GM23338 (cell line): Measurements from ENCODE around the gene HMGXB3. TPM values are rescaled to one million over a fixed set of nuclear protein-coding genes. Genes with fewer than 3 reads are reported as not detected.

Experiments
- ATAC-seq: fragments of 200-7000 bp; cut with Tn5 transposase; 3 replicates; pipeline ENCODE4 v1.9.1; 2020
- DNase-seq: peaks from one replicate; pipeline ENCODE4 v3.0.0-alpha.2; 2015; ENCODE audit warnings: low spot score
- H2AFZ ChIP-seq: fragments of 200-600 bp; sonication (generic); 2 replicates; pipeline ENCODE4 v1.8.0; 2016; ENCODE audit warnings: antibody characterized with exemption, mild to moderate bottlenecking, moderate library complexity
- H3F3A ChIP-seq: fragments of 200-600 bp; sonication (generic); replicated peaks from 2 replicates; pipeline ENCODE4 v1.8.0; 2017; ENCODE audit warnings: antibody characterized with exemption, mixed run types, low read depth
- H3K27ac ChIP-seq: fragments of 200-600 bp; sonication (generic); 2 replicates; pipeline ENCODE4 v1.6.1; 2016; ENCODE audit warnings: low read depth
- H3K27me3 ChIP-seq: fragments of 200-600 bp; sonication (generic); 2 replicates; pipeline ENCODE4 v1.8.0; 2016; ENCODE audit warnings: mild to moderate bottlenecking, mixed run types, moderate library complexity; ENCODE audit not compliant: insufficient read depth
- H3K36me3 ChIP-seq: fragments of 200-600 bp; sonication (generic); 2 replicates; pipeline ENCODE4 v1.8.0; 2016; ENCODE audit warnings: mild to moderate bottlenecking; ENCODE audit not compliant: insufficient read depth
- H3K4me1 ChIP-seq: fragments of 200-600 bp; sonication (generic); 2 replicates; pipeline ENCODE4 v1.8.0; 2016; ENCODE audit warnings: mild to moderate bottlenecking, moderate library complexity; ENCODE audit not compliant: insufficient read depth
- H3K4me2 ChIP-seq: fragments of 200-600 bp; sonication (generic); 2 replicates; pipeline ENCODE4 v1.7.1; 2017; ENCODE audit warnings: mixed run types
- H3K4me3 ChIP-seq: fragments of 200-600 bp; sonication (generic); 2 replicates; pipeline ENCODE4 v1.6.1; 2016; ENCODE audit warnings: mixed run types
- H3K79me2 ChIP-seq: fragments of 200-600 bp; sonication (generic); replicated peaks from 2 replicates; pipeline ENCODE4 v1.8.0; 2017; ENCODE audit warnings: mild to moderate bottlenecking; ENCODE audit not compliant: insufficient read depth
- H3K9me2 ChIP-seq: fragments of 200-600 bp; sonication (generic); 2 replicates; pipeline ENCODE4 v1.8.0; 2017; ENCODE audit not compliant: insufficient read depth
- H4K20me1 ChIP-seq: fragments of 200-600 bp; sonication (generic); replicated peaks from 2 replicates; pipeline ENCODE4 v1.8.0; 2017; ENCODE audit warnings: mild to moderate bottlenecking; ENCODE audit not compliant: insufficient read depth
- H3K27ac Mint-ChIP-seq: 2 replicates; pipeline ENCODE4 v1.8.0; 2020; ENCODE audit warnings: inconsistent platforms, mild to moderate bottlenecking, moderate library complexity, mixed read lengths
- H3K27me3 Mint-ChIP-seq: 3 replicates; pipeline ENCODE4 v1.8.0; 2022; ENCODE audit warnings: low read depth, mild to moderate bottlenecking, moderate library complexity, mixed read lengths, inconsistent platforms; ENCODE audit not compliant: insufficient read depth, poor library complexity
- H3K36me3 Mint-ChIP-seq: 3 replicates; pipeline ENCODE4 v1.8.0; 2021; ENCODE audit warnings: low read depth, mild to moderate bottlenecking, inconsistent platforms, moderate library complexity, mixed read lengths
- H3K4me1 Mint-ChIP-seq: 3 replicates; pipeline ENCODE4 v1.8.0; 2020; ENCODE audit warnings: mild to moderate bottlenecking, inconsistent platforms, mixed read lengths
- H3K4me3 Mint-ChIP-seq: 3 replicates; pipeline ENCODE4 v1.8.0; 2021; ENCODE audit warnings: moderate library complexity, mild to moderate bottlenecking, inconsistent platforms, mixed read lengths
- H3K9me3 Mint-ChIP-seq: 3 replicates; pipeline ENCODE4 v1.8.0; 2020; ENCODE audit warnings: moderate library complexity, mild to moderate bottlenecking, inconsistent platforms, mixed read lengths
- EZH2 ChIP-seq: fragments of 200-600 bp; sonication (generic); IDR thresholded peaks from one replicate; pipeline ENCODE4 v1.8.0; 2017; ENCODE audit warnings: antibody characterized with exemption, mild to moderate bottlenecking, low read depth; ENCODE audit not compliant: unreplicated experiment
- JUNB ChIP-seq: IDR thresholded peaks from one replicate; pipeline ENCODE4 v1.6.1; 2016; ENCODE audit warnings: antibody characterized with exemption; ENCODE audit not compliant: unreplicated experiment
- NANOG ChIP-seq: IDR thresholded peaks from 2 replicates; pipeline ENCODE4 v1.6.1; 2016; ENCODE audit warnings: antibody characterized with exemption, borderline replicate concordance
- STAT1 ChIP-seq: IDR thresholded peaks from one replicate; pipeline ENCODE4 v1.6.1; 2016; ENCODE audit warnings: antibody characterized with exemption; ENCODE audit not compliant: unreplicated experiment
- ZNF114 ChIP-seq: fragments of 250-450 bp; sonication (Bioruptor Pico); IDR thresholded peaks from 2 replicates; pipeline ENCODE4 v1.5.0; 2020; ENCODE audit warnings: mild to moderate bottlenecking, moderate library complexity
- ZNF331 ChIP-seq: fragments of 250-450 bp; sonication (Bioruptor Pico); IDR thresholded peaks from 2 replicates; pipeline ENCODE4 v1.5.0; 2020; ENCODE audit warnings: low read depth, mild to moderate bottlenecking, moderate library complexity
- polyA plus RNA-seq: library from polyadenylated mRNA; unstranded; fragments of >200 nt; fragmentation: Nextera tagmentation; extraction: Ambion mirVana; gene quantifications from 2 replicates; pipeline ENCODE4 v1.2.1, GENCODE V29; 2016
- total RNA-seq: library from RNA; depleted of rRNA; stranded (reverse); fragments of >200 nt; shearing (Covaris generic); gene quantifications from 2 replicates; pipeline ENCODE4 v1.2.3, GENCODE V29; 2014
- TF ChIP-seq, protein P1 (sequence below), 2 experiments: fragments of 200-600 bp in 1 of 2; sonication (generic) in 1 of 2; conservative IDR thresholded peaks; 2 replicates each; pipeline versions ENCODE4 v1.5.1 to v1.6.1; 2016 to 2017; ENCODE audit warnings: antibody characterized with exemption in 2 of 2, low read depth in 2 of 2, mild to moderate bottlenecking in 2 of 2, moderate library complexity in 1 of 2
- TF ChIP-seq, protein P2 (sequence below): fragments of 250-450 bp; sonication (Bioruptor Pico); IDR thresholded peaks from 2 replicates; pipeline ENCODE4 v1.5.0; 2020; ENCODE audit warnings: mild to moderate bottlenecking, moderate library complexity
- TF ChIP-seq, protein P3 (sequence below): IDR thresholded peaks from 2 replicates; pipeline ENCODE4 v1.6.1; 2016; ENCODE audit warnings: antibody characterized with exemption

HMGXB3 gene
- total and polyA plus RNA-seq, 2 experiments from 2014 or later: 9.4 to 37.9 TPM

DNA sequence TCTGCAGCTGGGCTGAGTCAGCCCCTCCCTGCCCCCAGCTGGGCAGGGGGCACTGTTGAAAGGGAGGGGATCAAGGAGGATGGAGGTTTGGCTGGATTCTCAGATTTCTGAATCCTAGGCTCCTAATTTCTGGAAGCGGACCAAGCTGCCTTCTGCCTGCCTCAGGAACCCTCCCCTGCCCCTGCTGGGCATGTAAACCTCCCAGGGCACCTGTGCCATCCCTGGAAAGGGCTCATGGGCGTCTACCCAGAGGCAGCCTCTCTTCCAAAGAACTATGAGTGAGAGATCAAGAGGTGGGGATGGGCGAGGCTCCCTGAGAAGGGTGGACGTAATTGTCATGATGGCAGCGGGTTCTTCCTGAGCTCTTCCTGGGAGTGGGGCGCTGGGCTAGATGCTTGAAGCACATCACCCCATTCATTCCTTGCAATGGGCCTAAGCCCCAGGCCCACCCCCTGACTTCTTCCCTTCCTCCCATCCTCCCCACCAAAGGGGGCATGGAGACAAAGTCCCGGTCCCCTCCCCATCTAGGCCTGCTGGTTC is 64.2 kb downstream of the HMGXB3 start (continued):
- TF ChIP-seq, protein P1, sequence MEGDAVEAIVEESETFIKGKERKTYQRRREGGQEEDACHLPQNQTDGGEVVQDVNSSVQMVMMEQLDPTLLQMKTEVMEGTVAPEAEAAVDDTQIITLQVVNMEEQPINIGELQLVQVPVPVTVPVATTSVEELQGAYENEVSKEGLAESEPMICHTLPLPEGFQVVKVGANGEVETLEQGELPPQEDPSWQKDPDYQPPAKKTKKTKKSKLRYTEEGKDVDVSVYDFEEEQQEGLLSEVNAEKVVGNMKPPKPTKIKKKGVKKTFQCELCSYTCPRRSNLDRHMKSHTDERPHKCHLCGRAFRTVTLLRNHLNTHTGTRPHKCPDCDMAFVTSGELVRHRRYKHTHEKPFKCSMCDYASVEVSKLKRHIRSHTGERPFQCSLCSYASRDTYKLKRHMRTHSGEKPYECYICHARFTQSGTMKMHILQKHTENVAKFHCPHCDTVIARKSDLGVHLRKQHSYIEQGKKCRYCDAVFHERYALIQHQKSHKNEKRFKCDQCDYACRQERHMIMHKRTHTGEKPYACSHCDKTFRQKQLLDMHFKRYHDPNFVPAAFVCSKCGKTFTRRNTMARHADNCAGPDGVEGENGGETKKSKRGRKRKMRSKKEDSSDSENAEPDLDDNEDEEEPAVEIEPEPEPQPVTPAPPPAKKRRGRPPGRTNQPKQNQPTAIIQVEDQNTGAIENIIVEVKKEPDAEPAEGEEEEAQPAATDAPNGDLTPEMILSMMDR (conservative IDR thresholded peaks at IDR 0.05; ENCODE audit: low read depth in 2 of 2): no peak
- no peak for TF ChIP-seq NANOG
- no peak for TF ChIP-seq ZNF331

DNA sequence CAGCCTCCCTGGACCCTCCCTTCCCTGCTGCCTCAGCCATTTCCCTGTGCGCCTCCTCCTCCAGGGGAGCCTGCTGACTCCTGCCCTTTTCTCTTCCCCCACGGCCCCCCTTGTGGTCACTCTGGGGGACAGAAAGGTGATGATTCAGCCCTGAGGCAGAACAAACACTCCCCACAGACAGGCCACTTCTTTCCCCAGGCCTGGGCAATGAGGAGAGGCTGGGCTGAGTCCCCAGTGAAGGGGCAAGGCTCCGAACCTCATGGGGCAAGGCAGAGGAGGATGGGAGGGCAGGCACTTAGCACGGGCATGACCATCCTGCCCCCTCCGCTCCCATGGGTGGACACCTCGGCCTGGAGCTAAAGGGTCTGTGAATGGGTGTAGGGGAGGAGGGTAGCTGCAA is 64.8 kb downstream of the HMGXB3 start:
- peaks cover 12% of the 10 kb centered on the region for H3K27me3 Mint-ChIP-seq
- ATAC-seq (0 out of 3 replicates have a peak, but pooled peaks have one; percentile 11), DNase-seq (peak; percentile 16)
- Histone ChIP-seq H3K79me2 (no peaks in the 10 kb centered on the region), H3K4me1 (no peaks in the 10 kb centered on the region), H3K4me2 (no peak overlapping the region), H3K36me3 (no peaks in the 10 kb centered on the region), H4K20me1 (no peaks in the 10 kb centered on the region), H3K9me2 (no peaks in the 10 kb centered on the region), H3F3A (no peaks in the 10 kb centered on the region), H3K4me3 (no peak overlapping the region), H3K27ac (no peak overlapping the region), H2AFZ (no peak overlapping the region), H3K27me3 (no peaks in the 10 kb centered on the region)
- H3K4me1 Mint-ChIP-seq: peaks cover 2% of the 10 kb centered on the region; the same call in 1 of the 3 replicates
- H3K27ac Mint-ChIP-seq: no peak overlapping the region
- no peak overlapping the region for H3K4me3 Mint-ChIP-seq
- no peaks in the 10 kb centered on the region for H3K36me3 Mint-ChIP-seq
- no peak for TF ChIP-seq EZH2
- TF ChIP-seq ZNF331: no peak
- no peak for TF ChIP-seq ZNF114 (CRISPR knock-in tag)
- TF ChIP-seq, protein P2, sequence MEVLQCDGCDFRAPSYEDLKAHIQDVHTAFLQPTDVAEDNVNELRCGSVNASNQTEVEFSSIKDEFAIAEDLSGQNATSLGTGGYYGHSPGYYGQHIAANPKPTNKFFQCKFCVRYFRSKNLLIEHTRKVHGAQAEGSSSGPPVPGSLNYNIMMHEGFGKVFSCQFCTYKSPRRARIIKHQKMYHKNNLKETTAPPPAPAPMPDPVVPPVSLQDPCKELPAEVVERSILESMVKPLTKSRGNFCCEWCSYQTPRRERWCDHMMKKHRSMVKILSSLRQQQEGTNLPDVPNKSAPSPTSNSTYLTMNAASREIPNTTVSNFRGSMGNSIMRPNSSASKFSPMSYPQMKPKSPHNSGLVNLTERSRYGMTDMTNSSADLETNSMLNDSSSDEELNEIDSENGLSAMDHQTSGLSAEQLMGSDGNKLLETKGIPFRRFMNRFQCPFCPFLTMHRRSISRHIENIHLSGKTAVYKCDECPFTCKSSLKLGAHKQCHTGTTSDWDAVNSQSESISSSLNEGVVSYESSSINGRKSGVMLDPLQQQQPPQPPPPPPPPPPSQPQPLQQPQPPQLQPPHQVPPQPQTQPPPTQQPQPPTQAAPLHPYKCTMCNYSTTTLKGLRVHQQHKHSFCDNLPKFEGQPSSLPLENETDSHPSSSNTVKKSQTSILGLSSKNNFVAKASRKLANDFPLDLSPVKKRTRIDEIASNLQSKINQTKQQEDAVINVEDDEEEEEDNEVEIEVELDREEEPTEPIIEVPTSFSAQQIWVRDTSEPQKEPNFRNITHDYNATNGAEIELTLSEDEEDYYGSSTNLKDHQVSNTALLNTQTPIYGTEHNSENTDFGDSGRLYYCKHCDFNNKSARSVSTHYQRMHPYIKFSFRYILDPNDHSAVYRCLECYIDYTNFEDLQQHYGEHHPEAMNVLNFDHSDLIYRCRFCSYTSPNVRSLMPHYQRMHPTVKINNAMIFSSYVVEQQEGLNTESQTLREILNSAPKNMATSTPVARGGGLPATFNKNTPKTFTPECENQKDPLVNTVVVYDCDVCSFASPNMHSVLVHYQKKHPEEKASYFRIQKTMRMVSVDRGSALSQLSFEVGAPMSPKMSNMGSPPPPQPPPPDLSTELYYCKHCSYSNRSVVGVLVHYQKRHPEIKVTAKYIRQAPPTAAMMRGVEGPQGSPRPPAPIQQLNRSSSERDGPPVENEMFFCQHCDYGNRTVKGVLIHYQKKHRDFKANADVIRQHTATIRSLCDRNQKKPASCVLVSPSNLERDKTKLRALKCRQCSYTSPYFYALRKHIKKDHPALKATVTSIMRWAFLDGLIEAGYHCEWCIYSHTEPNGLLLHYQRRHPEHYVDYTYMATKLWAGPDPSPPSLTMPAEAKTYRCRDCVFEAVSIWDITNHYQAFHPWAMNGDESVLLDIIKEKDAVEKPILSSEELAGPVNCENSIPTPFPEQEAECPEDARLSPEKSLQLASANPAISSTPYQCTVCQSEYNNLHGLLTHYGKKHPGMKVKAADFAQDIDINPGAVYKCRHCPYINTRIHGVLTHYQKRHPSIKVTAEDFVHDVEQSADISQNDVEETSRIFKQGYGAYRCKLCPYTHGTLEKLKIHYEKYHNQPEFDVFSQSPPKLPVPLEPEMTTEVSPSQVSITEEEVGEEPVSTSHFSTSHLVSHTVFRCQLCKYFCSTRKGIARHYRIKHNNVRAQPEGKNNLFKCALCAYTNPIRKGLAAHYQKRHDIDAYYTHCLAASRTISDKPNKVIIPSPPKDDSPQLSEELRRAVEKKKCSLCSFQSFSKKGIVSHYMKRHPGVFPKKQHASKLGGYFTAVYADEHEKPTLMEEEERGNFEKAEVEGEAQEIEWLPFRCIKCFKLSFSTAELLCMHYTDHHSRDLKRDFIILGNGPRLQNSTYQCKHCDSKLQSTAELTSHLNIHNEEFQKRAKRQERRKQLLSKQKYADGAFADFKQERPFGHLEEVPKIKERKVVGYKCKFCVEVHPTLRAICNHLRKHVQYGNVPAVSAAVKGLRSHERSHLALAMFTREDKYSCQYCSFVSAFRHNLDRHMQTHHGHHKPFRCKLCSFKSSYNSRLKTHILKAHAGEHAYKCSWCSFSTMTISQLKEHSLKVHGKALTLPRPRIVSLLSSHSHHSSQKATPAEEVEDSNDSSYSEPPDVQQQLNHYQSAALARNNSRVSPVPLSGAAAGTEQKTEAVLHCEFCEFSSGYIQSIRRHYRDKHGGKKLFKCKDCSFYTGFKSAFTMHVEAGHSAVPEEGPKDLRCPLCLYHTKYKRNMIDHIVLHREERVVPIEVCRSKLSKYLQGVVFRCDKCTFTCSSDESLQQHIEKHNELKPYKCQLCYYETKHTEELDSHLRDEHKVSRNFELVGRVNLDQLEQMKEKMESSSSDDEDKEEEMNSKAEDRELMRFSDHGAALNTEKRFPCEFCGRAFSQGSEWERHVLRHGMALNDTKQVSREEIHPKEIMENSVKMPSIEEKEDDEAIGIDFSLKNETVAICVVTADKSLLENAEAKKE: no peak
- TF ChIP-seq STAT1: no peak
- TF ChIP-seq, protein P3, sequence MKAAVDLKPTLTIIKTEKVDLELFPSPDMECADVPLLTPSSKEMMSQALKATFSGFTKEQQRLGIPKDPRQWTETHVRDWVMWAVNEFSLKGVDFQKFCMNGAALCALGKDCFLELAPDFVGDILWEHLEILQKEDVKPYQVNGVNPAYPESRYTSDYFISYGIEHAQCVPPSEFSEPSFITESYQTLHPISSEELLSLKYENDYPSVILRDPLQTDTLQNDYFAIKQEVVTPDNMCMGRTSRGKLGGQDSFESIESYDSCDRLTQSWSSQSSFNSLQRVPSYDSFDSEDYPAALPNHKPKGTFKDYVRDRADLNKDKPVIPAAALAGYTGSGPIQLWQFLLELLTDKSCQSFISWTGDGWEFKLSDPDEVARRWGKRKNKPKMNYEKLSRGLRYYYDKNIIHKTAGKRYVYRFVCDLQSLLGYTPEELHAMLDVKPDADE: no peak
- TF ChIP-seq JUNB: no peak
- H3K9me3 Mint-ChIP-seq: no peaks in the 10 kb centered on the region
